GM21447 (cell line): ENCODE data around the gene CLDN9.

Experiments
- ATAC-seq: cut with Tn5 transposase; IDR thresholded peaks from one replicate; pipeline ENCODE4 v1.9.1; 2021; ENCODE audit not compliant: unreplicated experiment

CLDN9 gene

GRCh38 chr16:2992383-2993081, 20.2 kb upstream of the CLDN9 start:
- ATAC-seq: no peak

GRCh38 chr16:2996298-2996697, 16.4 kb upstream of the CLDN9 start:
- ATAC-seq: no peak

GRCh38 chr16:2999929-3000328, 12.8 kb upstream of the CLDN9 start:
- no peak for ATAC-seq

- ATAC-seq: no peak
These were observed 12.2 kb upstream of the CLDN9 start for GRCh38 chr16:3000540-3000939.

GRCh38 chr16:3001316-3001715, 11.4 kb upstream of the CLDN9 start:
- ATAC-seq: no peak

GRCh38 chr16:3003582-3004270, 9.0 kb upstream of the CLDN9 start:
- peak; percentile 95 for ATAC-seq

- ATAC-seq: peak; percentile 1
These were observed 8.4 kb upstream of the CLDN9 start for GRCh38 chr16:3004319-3004718.

GRCh38 chr16:3004781-3005284, 7.9 kb upstream of the CLDN9 start:
- ATAC-seq: no peak

- ATAC-seq: no peak
These were observed 5.4 kb upstream of the CLDN9 start for GRCh38 chr16:3007059-3007956.

- ATAC-seq: no peak
These were observed 4.6 kb upstream of the CLDN9 start for GRCh38 chr16:3007957-3008689.

GRCh38 chr16:3008690-3009037, 4.1 kb upstream of the CLDN9 start:
- ATAC-seq: no peak

GRCh38 chr16:3009568-3010390, 2.9 kb upstream of the CLDN9 start:
- no peak for ATAC-seq

GRCh38 chr16:3010510-3010909, 2.2 kb upstream of the CLDN9 start:
- no peak for ATAC-seq

GRCh38 chr16:3012246-3012645, 477 bp upstream of the CLDN9 start:
- no peak for ATAC-seq

- ATAC-seq: no peak
These were observed 798 bp downstream of the CLDN9 start for GRCh38 chr16:3013491-3013951.

GRCh38 chr16:3013998-3014690, 1.4 kb downstream of the CLDN9 start:
- no peak for ATAC-seq

- no peak for ATAC-seq
These were observed 2.2 kb downstream of the CLDN9 start for GRCh38 chr16:3014971-3015370.

- no peak for ATAC-seq
These were observed 3.3 kb downstream of the CLDN9 start for GRCh38 chr16:3015865-3016521.

- ATAC-seq: no peak
These were observed 4.6 kb downstream of the CLDN9 start for GRCh38 chr16:3017344-3017743.
